GM19397 (cell line): Measurements from ENCODE around the gene TMEM53.
A peak's percentile ranks its signal among the peaks of the same experiment; 100 is the strongest.

Experiments used
- ATAC-seq: cut with Tn5 transposase; IDR thresholded peaks from one replicate; pipeline ENCODE4 v1.9.1; 2021; ENCODE audit warnings: mild to moderate bottlenecking, moderate library complexity; ENCODE audit not compliant: unreplicated experiment

TMEM53 gene

GRCh38 chr1:44698138-44698537, 23.9 kb upstream of the TMEM53 start:
- ATAC-seq = no peak

- no peak for ATAC-seq
These were observed 22.6 kb upstream of the TMEM53 start for GRCh38 chr1:44696789-44697345.

- ATAC-seq = no peak
These were observed 21.8 kb upstream of the TMEM53 start for GRCh38 chr1:44696101-44696500.

- no peak for ATAC-seq
These were observed 21.4 kb upstream of the TMEM53 start for GRCh38 chr1:44695671-44696070.

- peak; percentile 53 for ATAC-seq
These were observed 20.7 kb upstream of the TMEM53 start for GRCh38 chr1:44694863-44695478.

GRCh38 chr1:44693900-44694299, 19.6 kb upstream of the TMEM53 start:
- ATAC-seq = no peak

GRCh38 chr1:44693159-44693558, 18.9 kb upstream of the TMEM53 start:
- no peak for ATAC-seq

- ATAC-seq = no peak
These were observed 15.1 kb upstream of the TMEM53 start for GRCh38 chr1:44689447-44689765.

GRCh38 chr1:44688760-44689446, 14.6 kb upstream of the TMEM53 start:
- ATAC-seq = no peak

GRCh38 chr1:44685881-44686280, 11.6 kb upstream of the TMEM53 start:
- ATAC-seq = no peak

- ATAC-seq = no peak
These were observed 10.9 kb upstream of the TMEM53 start for GRCh38 chr1:44685218-44685617.

- peak; percentile 75 for ATAC-seq
These were observed 10.2 kb upstream of the TMEM53 start for GRCh38 chr1:44684525-44684924.

GRCh38 chr1:44682883-44683265, 8.6 kb upstream of the TMEM53 start:
- ATAC-seq = no peak

GRCh38 chr1:44681905-44682882, 7.9 kb upstream of the TMEM53 start:
- ATAC-seq = no peak

GRCh38 chr1:44679468-44679867, 5.2 kb upstream of the TMEM53 start:
- no peak for ATAC-seq

GRCh38 chr1:44678626-44679025, 4.3 kb upstream of the TMEM53 start:
- no peak for ATAC-seq

- no peak for ATAC-seq
These were observed 3.8 kb upstream of the TMEM53 start for GRCh38 chr1:44678120-44678519.

- no peak for ATAC-seq
These were observed 3.0 kb upstream of the TMEM53 start for GRCh38 chr1:44677201-44677766.

GRCh38 chr1:44676484-44677200, 2.4 kb upstream of the TMEM53 start:
- ATAC-seq = no peak

- no peak for ATAC-seq
These were observed 905 bp upstream of the TMEM53 start for GRCh38 chr1:44675186-44675585.
